Fibroblast of pulmonary artery (primary cell): ENCODE data around the gene MARCHF3.

Experiments
- DNase-seq: peaks from one replicate; pipeline ENCODE4 v3.0.0-alpha.2; 2010; ENCODE audit warnings: low read depth
- H3K4me3 ChIP-seq: replicated peaks from 2 replicates; pipeline ENCODE4 v1.5.1; 2011; ENCODE audit warnings: low read depth, mild to moderate bottlenecking, control low read depth, low read length, moderate library complexity
- CTCF ChIP-seq: IDR thresholded peaks from 2 replicates; pipeline ENCODE4 v1.5.1; 2011; ENCODE audit warnings: mild to moderate bottlenecking, control low read depth, low read length, inconsistent platforms; ENCODE audit errors: missing control alignments

MARCHF3 gene

DNA sequence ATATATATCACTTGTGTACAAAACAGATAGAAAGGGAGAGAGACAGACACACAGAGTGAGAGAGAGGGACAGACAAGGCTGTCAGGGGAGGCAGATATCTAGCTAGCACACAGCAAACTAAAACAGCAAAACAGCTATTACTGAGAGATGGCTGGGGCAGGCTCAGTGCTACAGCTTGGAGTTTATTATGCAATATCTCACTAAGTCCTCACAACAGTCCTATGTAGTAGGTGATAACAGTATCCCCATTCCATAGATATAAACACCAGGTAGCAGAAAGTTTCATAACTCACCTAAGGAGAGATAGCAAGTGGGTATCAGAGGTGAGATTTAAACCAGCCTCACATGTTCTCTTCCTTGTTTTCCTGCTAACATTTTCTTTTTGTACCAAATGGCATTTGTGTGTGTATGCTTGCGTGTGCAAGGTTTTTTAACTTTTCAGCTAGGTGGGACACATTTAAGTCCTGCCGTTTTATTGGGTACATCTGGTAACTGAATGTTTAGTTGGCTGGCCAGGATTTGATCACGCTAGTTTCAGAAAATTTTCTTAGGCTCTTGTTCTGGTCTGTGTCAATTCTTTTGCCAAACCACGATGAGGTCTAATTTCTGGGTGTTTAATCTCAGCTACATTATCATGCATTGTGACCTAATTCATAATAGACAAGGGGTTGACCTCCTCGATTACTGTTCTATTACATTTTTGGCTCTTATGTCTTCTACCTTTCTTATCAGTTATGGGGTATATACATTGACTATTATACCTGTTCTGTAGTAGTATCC lies 148.3 kb downstream of the MARCHF3 start:
- no peak overlapping the region for H3K4me3 ChIP-seq
- DNase-seq = no peak
- no peak for TF ChIP-seq CTCF

DNA sequence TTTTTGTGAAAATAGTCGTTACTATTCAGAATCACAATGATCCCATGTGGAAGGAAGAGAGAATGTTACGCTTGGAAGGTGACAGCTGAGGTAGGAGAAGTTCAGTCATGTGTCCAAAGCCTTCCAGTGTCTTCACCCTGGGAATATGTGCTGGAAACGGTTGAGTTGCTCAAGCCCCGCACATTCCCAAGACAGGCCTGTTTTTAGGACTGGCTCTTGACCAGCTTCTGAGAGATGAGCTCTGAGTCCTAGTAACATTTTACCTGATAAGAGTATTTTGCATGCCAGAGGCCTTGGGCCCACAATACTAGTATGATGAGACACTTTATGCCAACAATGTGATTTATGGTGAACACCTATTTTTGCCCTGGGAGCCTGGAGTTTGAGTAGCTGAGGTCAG lies 151.7 kb downstream of the MARCHF3 start:
- TF ChIP-seq CTCF = no peak
- no peak overlapping the region for H3K4me3 ChIP-seq
- DNase-seq = no peak

- no peak overlapping the region for H3K4me3 ChIP-seq
- no peak for DNase-seq
- no peak for TF ChIP-seq CTCF
These were observed 152.3 kb downstream of the MARCHF3 start for GRCh38 chr5:126878085-126878484.

DNA sequence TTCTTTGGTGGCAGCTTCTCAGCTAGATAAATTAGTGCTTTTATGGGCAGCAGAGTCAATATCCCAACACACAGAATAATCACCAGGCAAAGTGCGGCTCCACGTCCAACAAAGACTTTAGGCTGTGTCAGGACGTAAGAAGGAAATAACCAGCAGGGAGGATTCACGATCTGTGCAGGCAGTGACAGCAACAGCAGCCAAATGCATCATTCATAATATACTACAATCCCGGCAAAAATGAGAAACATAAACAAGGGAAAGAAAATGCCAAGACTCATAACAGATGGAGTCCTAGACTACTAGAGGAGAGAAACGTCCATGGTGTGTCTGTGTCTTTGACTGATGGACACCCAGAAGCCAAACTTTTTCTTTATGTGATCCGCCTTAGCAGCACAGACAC lies 152.8 kb downstream of the MARCHF3 start:
- H3K4me3 ChIP-seq = no peak overlapping the region
- DNase-seq = no peak
- TF ChIP-seq CTCF = no peak

GRCh38 chr5:126875303-126875785 lies 155.0 kb downstream of the MARCHF3 start:
- DNase-seq = peak; percentile 28
- no peak overlapping the region for H3K4me3 ChIP-seq
- TF ChIP-seq CTCF = no peak

DNA sequence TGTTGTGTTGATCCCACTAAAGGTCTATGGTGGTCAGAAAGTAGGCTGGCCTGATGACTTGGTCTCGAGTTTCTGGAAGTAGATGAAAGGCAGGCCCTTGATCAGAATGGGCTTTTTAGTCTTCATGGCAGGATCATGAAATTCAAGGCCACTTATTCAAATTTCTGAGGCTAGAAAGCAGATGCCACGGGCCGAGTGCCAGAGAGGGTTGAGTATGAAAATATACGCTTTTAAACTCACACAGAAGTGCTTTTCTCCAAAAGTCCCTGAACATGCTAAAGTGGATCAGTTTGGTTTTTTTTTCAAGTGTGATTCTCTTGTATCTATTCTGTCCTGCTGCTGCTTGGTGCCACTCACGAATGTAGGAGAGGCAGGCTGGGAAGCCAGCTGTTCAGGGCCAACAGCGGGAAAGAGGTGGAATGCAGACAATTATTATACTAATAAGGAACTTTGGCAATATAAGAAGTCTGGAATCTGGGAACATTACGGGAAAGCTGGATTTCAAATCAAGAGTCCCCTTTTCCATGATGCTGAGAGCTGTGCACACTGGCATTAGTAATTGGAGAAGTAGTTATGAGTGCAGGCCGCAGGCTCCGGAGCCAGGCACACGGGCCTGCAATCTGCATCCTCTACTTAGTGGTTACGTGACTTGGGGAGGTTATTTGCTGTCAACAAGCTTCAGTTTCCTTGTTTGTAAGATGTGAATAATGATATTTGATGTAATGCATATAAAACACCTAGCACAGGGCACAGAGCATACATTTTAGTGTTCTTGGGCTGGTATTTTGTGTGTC lies 157.6 kb downstream of the MARCHF3 start:
- DNase-seq = no peak
- no peak for TF ChIP-seq CTCF
- no peak overlapping the region for H3K4me3 ChIP-seq
